GM23338 (cell line): ENCODE data around the gene GMPR.

Source experiments
- CREB1 ChIP-seq: fragments of 250-450 bp; sonication (Bioruptor Pico); IDR thresholded peaks from 2 replicates; pipeline ENCODE4 v1.5.0; 2020; ENCODE audit warnings: low read depth, mild to moderate bottlenecking, moderate library complexity
- CTCF ChIP-seq, 2 experiments: fragments of 200-600 bp in 1 of 2; sonication (generic) in 1 of 2; conservative IDR thresholded peaks; 2 replicates each; pipeline versions ENCODE4 v1.5.1 to v1.6.1; 2016 to 2017; ENCODE audit warnings: antibody characterized with exemption in 2 of 2, low read depth in 2 of 2, mild to moderate bottlenecking in 2 of 2, moderate library complexity in 1 of 2
- ETS1 ChIP-seq: IDR thresholded peaks from 2 replicates; pipeline ENCODE4 v1.6.1; 2016; ENCODE audit warnings: antibody characterized with exemption
- EZH2 ChIP-seq: fragments of 200-600 bp; sonication (generic); IDR thresholded peaks from one replicate; pipeline ENCODE4 v1.8.0; 2017; ENCODE audit warnings: antibody characterized with exemption, mild to moderate bottlenecking, low read depth; ENCODE audit not compliant: unreplicated experiment
- JUNB ChIP-seq: IDR thresholded peaks from one replicate; pipeline ENCODE4 v1.6.1; 2016; ENCODE audit warnings: antibody characterized with exemption; ENCODE audit not compliant: unreplicated experiment
- POLR2AphosphoS5 ChIP-seq: IDR thresholded peaks from 2 replicates; pipeline ENCODE4 v1.6.1; 2016; ENCODE audit warnings: antibody characterized with exemption, low read depth
- REST ChIP-seq: IDR thresholded peaks from one replicate; pipeline ENCODE4 v1.6.1; 2018; ENCODE audit warnings: antibody characterized with exemption; ENCODE audit not compliant: unreplicated experiment

DNA sequence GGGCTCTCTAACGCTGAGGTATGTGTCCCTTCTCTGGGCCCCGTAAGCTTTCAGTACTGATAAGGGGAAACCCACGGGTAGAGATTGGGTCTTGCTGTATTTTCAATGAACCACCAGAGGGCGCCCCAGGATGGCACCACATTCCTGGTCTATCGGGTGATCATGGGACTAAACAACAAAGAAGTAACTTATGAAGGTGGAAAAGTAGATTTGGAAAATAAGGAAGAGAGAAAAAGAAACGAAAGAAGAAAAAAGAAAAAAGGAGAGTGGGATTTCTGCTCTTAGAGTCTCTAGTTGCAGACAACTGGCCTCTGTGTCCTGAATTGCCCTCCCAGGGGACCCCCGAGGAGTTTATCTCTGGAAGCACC, 93.8 kb downstream of the GMPR start:
- TF ChIP-seq POLR2AphosphoS5 (no peak), CTCF (conservative IDR thresholded peaks at IDR 0.05; ENCODE audit: low read depth in 2 of 2) (peak; percentile 93 to 98), JUNB (no peak), EZH2 (no peak), REST (no peak), CREB1 (CRISPR knock-in tag) (no peak), ETS1 (no peak)
